Activated B cell treated with CpG ODN at 0.5 μM for 24 hours (primary cell): Measurements from ENCODE around the gene OR2H2. TPM values are rescaled to one million over a fixed set of nuclear protein-coding genes. Genes with fewer than 3 reads are reported as not detected.
A peak's percentile ranks its signal among the peaks of the same experiment; 100 is the strongest.

Source experiments
- ATAC-seq: fragments of 200-7000 bp; cut with Tn5 transposase; one replicate; pipeline ENCODE4 v1.10.0; 2021; ENCODE audit warnings: low read depth, mild to moderate bottlenecking, moderate library complexity
- CTCF ChIA-PET: fragments of 350-600 bp; sonication (Branson Sonifier 250); formaldehyde crosslinking; loops from one replicate; lab custom pipeline; 2021; ENCODE audit warnings: antibody characterized with exemption; lab: Charles Lee
- POLR2A ChIA-PET: fragments of 350-600 bp; sonication (Branson Sonifier 250); formaldehyde crosslinking; loops from one replicate; lab custom pipeline; 2021; ENCODE audit warnings: antibody characterized with exemption; lab: Charles Lee
- DNase-seq: peaks from one replicate; pipeline ENCODE4 v3.0.0; 2022
- H3K27ac Mint-ChIP-seq: one replicate; pipeline ENCODE4 v1.8.0; 2020; ENCODE audit warnings: mixed read lengths
- H3K27me3 Mint-ChIP-seq: one replicate; pipeline ENCODE4 v1.8.0; 2021; ENCODE audit warnings: mixed read lengths
- H3K36me3 Mint-ChIP-seq: one replicate; pipeline ENCODE4 v1.8.0; 2021; ENCODE audit warnings: low read depth, mixed read lengths
- H3K4me1 Mint-ChIP-seq: one replicate; pipeline ENCODE4 v1.8.0; 2021; ENCODE audit warnings: mixed read lengths
- H3K4me3 Mint-ChIP-seq: one replicate; pipeline ENCODE4 v1.8.0; 2020; ENCODE audit warnings: mild to moderate bottlenecking, mixed read lengths
- H3K9me3 Mint-ChIP-seq: one replicate; pipeline ENCODE4 v1.8.0; 2020; ENCODE audit warnings: mixed read lengths
- intact Hi-C: fragments of 100-400 bp; cut with micrococcal nuclease; formaldehyde crosslinking; loops from one replicate; pipeline ENCODE4 v1.15.1; 2024
- total RNA-seq: library from RNA; stranded (reverse); gene quantifications from 2 replicates; pipeline ENCODE4 v1.2.3, GENCODE V29; 2022
- TF ChIP-seq, protein P1 (sequence below): fragments of 200-600 bp; IDR thresholded peaks from one replicate; pipeline ENCODE4 v1.8.0; 2022; ENCODE audit warnings: antibody characterized with exemption, mild to moderate bottlenecking

Gene OR2H2
- total RNA-seq, 1 donor from 2014 or later: not detected

GRCh38 chr6:29553268-29554057 lies 31.5 kb upstream of the OR2H2 start:
- H3K9me3 Mint-ChIP-seq: no peaks in the 10 kb centered on the region
- CTCF ChIA-PET: no interaction called here
- POLR2A ChIA-PET: interaction anchor here (0.8 kb wide), 1 partner anchor 13 kb away, joined by 3 read pairs; no protein-coding TSS in a partner anchor
- DNase-seq (peak; percentile 42), ATAC-seq (peak; percentile 60)
- H3K27ac Mint-ChIP-seq: no peak overlapping the region
- H3K4me3 Mint-ChIP-seq: peak overlapping the region; percentile 86
- TF ChIP-seq, protein P1, sequence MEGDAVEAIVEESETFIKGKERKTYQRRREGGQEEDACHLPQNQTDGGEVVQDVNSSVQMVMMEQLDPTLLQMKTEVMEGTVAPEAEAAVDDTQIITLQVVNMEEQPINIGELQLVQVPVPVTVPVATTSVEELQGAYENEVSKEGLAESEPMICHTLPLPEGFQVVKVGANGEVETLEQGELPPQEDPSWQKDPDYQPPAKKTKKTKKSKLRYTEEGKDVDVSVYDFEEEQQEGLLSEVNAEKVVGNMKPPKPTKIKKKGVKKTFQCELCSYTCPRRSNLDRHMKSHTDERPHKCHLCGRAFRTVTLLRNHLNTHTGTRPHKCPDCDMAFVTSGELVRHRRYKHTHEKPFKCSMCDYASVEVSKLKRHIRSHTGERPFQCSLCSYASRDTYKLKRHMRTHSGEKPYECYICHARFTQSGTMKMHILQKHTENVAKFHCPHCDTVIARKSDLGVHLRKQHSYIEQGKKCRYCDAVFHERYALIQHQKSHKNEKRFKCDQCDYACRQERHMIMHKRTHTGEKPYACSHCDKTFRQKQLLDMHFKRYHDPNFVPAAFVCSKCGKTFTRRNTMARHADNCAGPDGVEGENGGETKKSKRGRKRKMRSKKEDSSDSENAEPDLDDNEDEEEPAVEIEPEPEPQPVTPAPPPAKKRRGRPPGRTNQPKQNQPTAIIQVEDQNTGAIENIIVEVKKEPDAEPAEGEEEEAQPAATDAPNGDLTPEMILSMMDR: no peak
- peaks cover 13% of the 10 kb centered on the region for H3K4me1 Mint-ChIP-seq
- intact Hi-C loops: loop anchor here (5.0 kb wide), 1 partner anchor 99 kb away; no protein-coding TSS in a partner anchor
- H3K27me3 Mint-ChIP-seq: peaks cover 38% of the 10 kb centered on the region
- H3K36me3 Mint-ChIP-seq: no peaks in the 10 kb centered on the region

DNA sequence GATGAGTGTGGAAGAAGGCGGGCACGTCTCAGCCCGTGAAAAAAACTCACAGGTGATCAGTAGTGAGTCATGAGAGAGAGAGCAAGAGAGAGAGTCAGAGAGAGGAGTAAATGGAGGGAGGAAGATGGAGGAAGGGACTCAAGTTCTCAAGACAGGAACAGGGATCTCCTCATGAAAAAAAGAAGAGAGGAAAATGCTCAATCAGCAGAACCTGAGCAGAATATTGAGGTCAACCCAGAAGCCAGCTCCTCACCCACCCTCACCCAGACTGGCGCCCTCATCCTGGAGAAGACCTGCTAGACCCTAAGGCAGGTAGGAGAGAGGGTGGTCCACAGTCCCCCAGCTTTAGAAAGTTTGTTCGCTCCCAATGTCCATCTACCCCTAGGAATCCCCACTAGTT lies 30.2 kb upstream of the OR2H2 start:
- intact Hi-C loops: loop anchor here (5.0 kb wide), 1 partner anchor 98 kb away; no protein-coding TSS in a partner anchor
- no peak overlapping the region for H3K4me3 Mint-ChIP-seq

GRCh38 chr6:29557320-29557719 lies 27.6 kb upstream of the OR2H2 start:
- ATAC-seq: no peak
- ChIA-PET CTCF (no interaction called here), POLR2A (no interaction called here)
- Mint-ChIP-seq H3K27me3 (peaks cover 51% of the 10 kb centered on the region), H3K9me3 (no peaks in the 10 kb centered on the region), H3K36me3 (no peaks in the 10 kb centered on the region), H3K4me1 (peaks cover 13% of the 10 kb centered on the region), H3K27ac (no peak overlapping the region), H3K4me3 (no peak overlapping the region)
- DNase-seq: no peak
- intact Hi-C loops: no loop called here
- TF ChIP-seq, protein P1: no peak

More for the DNA sequence above, 30.2 kb upstream of the OR2H2 start:
- Mint-ChIP-seq H3K4me1 (peaks cover 13% of the 10 kb centered on the region), H3K27me3 (peaks cover 45% of the 10 kb centered on the region), H3K9me3 (no peaks in the 10 kb centered on the region), H3K27ac (no peak overlapping the region), H3K36me3 (no peaks in the 10 kb centered on the region)
- ChIA-PET POLR2A (no interaction called here), CTCF (no interaction called here)
- DNase-seq: no peak
- TF ChIP-seq, protein P1: no peak
- no peak for ATAC-seq

GRCh38 chr6:29558439-29559079 lies 26.4 kb upstream of the OR2H2 start:
- ATAC-seq: no peak
- POLR2A ChIA-PET: no interaction called here
- H3K27ac Mint-ChIP-seq: no peak overlapping the region

More at GRCh38 chr6:29558439-29559079, 26.4 kb upstream of the OR2H2 start:
- H3K9me3 Mint-ChIP-seq: no peaks in the 10 kb centered on the region
- TF ChIP-seq, protein P1: no peak
- H3K36me3 Mint-ChIP-seq: no peaks in the 10 kb centered on the region
- intact Hi-C loops: no loop called here
- H3K27me3 Mint-ChIP-seq: peaks cover 51% of the 10 kb centered on the region
- no peak overlapping the region for H3K4me3 Mint-ChIP-seq
- CTCF ChIA-PET: no interaction called here
- peaks cover 11% of the 10 kb centered on the region for H3K4me1 Mint-ChIP-seq
- no peak for DNase-seq
